Endodermal cell (in vitro differentiated cells): Measurements from ENCODE around the gene FAT3. TPM values are rescaled to one million over a fixed set of nuclear protein-coding genes. Genes with fewer than 3 reads are reported as not detected.

ENCODE experiments used
- DNase-seq: peaks from one replicate; pipeline ENCODE4 v3.0.0-alpha.2; 2017
- H3K27ac ChIP-seq: 2 replicates; pipeline ENCODE4 v1.5.1; 2013; ENCODE audit warnings: mild to moderate bottlenecking, low read depth, low read length, moderate library complexity
- H3K27me3 ChIP-seq: 2 replicates; pipeline ENCODE4 v1.6.1; 2013; ENCODE audit warnings: mild to moderate bottlenecking, low read length, moderate library complexity; ENCODE audit not compliant: insufficient read depth, control insufficient read depth, poor library complexity, severe bottlenecking
- H3K36me3 ChIP-seq: 2 replicates; pipeline ENCODE4 v1.7.0; 2013; ENCODE audit warnings: mild to moderate bottlenecking, low read length, moderate library complexity; ENCODE audit not compliant: control insufficient read depth, insufficient read depth
- H3K4me1 ChIP-seq: one replicate; pipeline ENCODE4 v1.7.0; 2013; ENCODE audit warnings: low read length; ENCODE audit not compliant: control insufficient read depth, insufficient read depth
- H3K4me3 ChIP-seq: 2 replicates; pipeline ENCODE4 v1.5.1; 2013; ENCODE audit warnings: mild to moderate bottlenecking, low read length, moderate library complexity
- H3K9ac ChIP-seq: 2 replicates; pipeline ENCODE4 v1.6.1; 2013; ENCODE audit warnings: mild to moderate bottlenecking, low read length, moderate library complexity; ENCODE audit not compliant: poor library complexity, severe bottlenecking; ENCODE audit errors: extremely low read depth
- H3K9me3 ChIP-seq: 2 replicates; pipeline ENCODE4 v1.6.1; 2013; ENCODE audit warnings: mild to moderate bottlenecking, low read length, moderate library complexity; ENCODE audit not compliant: control insufficient read depth
- H3K27ac Mint-ChIP-seq: 2 replicates; pipeline ENCODE4 v1.8.0; 2020; ENCODE audit warnings: mixed read lengths
- H3K27me3 Mint-ChIP-seq: 2 replicates; pipeline ENCODE4 v1.8.0; 2021; ENCODE audit warnings: mild to moderate bottlenecking, mixed read lengths; ENCODE audit not compliant: insufficient read depth
- H3K36me3 Mint-ChIP-seq: 2 replicates; pipeline ENCODE4 v1.8.0; 2020; ENCODE audit warnings: low read depth, mixed read lengths
- H3K4me1 Mint-ChIP-seq: 2 replicates; pipeline ENCODE4 v1.8.0; 2020; ENCODE audit warnings: mixed read lengths
- H3K4me3 Mint-ChIP-seq: 2 replicates; pipeline ENCODE4 v1.8.0; 2020; ENCODE audit warnings: mild to moderate bottlenecking, moderate library complexity, mixed read lengths
- H3K9me3 Mint-ChIP-seq: 2 replicates; pipeline ENCODE4 v1.8.0; 2020; ENCODE audit warnings: mild to moderate bottlenecking, mixed read lengths
- WGBS, 2 experiments: methylation state at CpG; one replicate each; pipeline versions ENCODE4 v1.1.5 to v1.1.7; 2013; ENCODE audit warnings: missing lambda C conversion rate in 2 of 2, mixed read lengths in 1 of 2; ENCODE audit not compliant: insufficient coverage in 1 of 2, insufficient read length in 1 of 2; 5-methylcytosine and 5-hydroxymethylcytosine counted together
- total RNA-seq, 2 donors: library from RNA; stranded (reverse); fragmentation: NEBNext Ultra II Directional in 1 of 2; extraction: Animal tissue kit (Norgen Biotek cat#: 25700) in 1 of 2; gene quantifications; 2 replicates in 1 of 2; 3 replicates in 1 of 2; pipeline ENCODE4 v1.2.1, GENCODE V29; 2021
- TF ChIP-seq, protein P1 (sequence below): fragments of 200-600 bp; sonication (generic); conservative IDR thresholded peaks from 2 replicates; pipeline ENCODE4 v1.5.0; 2021; ENCODE audit warnings: antibody characterized with exemption, mild to moderate bottlenecking

Gene FAT3
- total RNA-seq, 2 donors from 2014 or later: 11.6 to 24.9 TPM

DNA sequence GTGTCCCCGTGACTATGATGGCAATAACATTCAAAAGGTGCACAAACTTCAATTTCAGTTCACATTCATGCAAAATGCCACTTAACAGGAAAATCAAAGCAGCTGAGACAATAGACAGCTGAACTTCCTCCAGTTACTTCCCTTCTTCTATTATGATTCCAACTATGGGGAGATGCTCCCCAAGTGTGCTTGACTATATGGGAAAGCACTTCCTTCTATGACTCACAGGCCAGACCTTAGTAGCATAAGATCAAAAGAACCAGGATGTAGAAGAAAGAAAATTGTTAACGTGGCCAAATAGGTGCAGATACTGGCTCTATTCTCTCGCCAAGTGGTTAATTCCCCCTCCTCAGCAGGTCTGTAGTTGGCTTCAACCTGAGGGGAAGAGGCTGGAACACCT, 7.8 kb upstream of the FAT3 start:
- TF ChIP-seq, protein P1, sequence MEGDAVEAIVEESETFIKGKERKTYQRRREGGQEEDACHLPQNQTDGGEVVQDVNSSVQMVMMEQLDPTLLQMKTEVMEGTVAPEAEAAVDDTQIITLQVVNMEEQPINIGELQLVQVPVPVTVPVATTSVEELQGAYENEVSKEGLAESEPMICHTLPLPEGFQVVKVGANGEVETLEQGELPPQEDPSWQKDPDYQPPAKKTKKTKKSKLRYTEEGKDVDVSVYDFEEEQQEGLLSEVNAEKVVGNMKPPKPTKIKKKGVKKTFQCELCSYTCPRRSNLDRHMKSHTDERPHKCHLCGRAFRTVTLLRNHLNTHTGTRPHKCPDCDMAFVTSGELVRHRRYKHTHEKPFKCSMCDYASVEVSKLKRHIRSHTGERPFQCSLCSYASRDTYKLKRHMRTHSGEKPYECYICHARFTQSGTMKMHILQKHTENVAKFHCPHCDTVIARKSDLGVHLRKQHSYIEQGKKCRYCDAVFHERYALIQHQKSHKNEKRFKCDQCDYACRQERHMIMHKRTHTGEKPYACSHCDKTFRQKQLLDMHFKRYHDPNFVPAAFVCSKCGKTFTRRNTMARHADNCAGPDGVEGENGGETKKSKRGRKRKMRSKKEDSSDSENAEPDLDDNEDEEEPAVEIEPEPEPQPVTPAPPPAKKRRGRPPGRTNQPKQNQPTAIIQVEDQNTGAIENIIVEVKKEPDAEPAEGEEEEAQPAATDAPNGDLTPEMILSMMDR: no peak
- Histone ChIP-seq H3K9me3 (peaks cover 15% of the 10 kb centered on the region), H3K4me1 (no peaks in the 10 kb centered on the region), H3K27ac (no peak overlapping the region), H3K27me3 (no peaks in the 10 kb centered on the region), H3K9ac (no peak overlapping the region), H3K4me3 (no peak overlapping the region), H3K36me3 (no peaks in the 10 kb centered on the region)
- Mint-ChIP-seq H3K36me3 (no peaks in the 10 kb centered on the region), H3K9me3 (peaks cover 8% of the 10 kb centered on the region), H3K4me3 (no peak overlapping the region), H3K27ac (no peak overlapping the region), H3K4me1 (peaks cover 15% of the 10 kb centered on the region), H3K27me3 (no peaks in the 10 kb centered on the region)
- no peak for DNase-seq
- WGBS, 2 experiments: 69 to 89% methylated on average over 3 of the region's 3 CpGs

DNA sequence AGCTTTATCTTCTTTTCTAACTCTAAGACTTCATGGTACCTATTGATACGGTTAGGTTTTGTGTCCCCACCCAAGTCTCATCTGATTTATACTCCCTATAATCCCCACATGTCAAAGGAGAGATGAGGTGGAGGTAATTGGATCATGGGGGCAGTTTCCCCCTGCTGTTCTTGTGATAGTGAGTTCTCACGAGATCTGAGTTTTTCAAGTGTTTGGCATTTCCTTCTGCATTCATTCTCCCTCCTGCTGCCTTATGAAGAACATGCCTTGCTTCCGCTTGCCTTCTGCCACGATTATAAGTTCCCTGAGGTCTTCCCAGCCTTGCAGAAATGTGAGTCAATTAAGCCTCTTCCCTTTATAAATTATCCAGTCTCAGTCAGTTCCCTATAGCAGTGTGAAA, 5.1 kb upstream of the FAT3 start:
- Histone ChIP-seq H3K9me3 (peaks cover 15% of the 10 kb centered on the region), H3K9ac (no peak overlapping the region), H3K4me3 (no peak overlapping the region), H3K27ac (no peak overlapping the region), H3K36me3 (no peaks in the 10 kb centered on the region), H3K27me3 (peaks cover 23% of the 10 kb centered on the region), H3K4me1 (no peaks in the 10 kb centered on the region)
- no peak for DNase-seq
- Mint-ChIP-seq H3K27ac (no peak overlapping the region), H3K4me3 (no peak overlapping the region), H3K9me3 (peaks cover 8% of the 10 kb centered on the region), H3K36me3 (no peaks in the 10 kb centered on the region), H3K27me3 (peaks cover 24% of the 10 kb centered on the region), H3K4me1 (peaks cover 24% of the 10 kb centered on the region)
- 40 to 47% methylated on average over 3 of the region's 4 CpGs for WGBS, 2 experiments
- TF ChIP-seq, protein P1: no peak

DNA sequence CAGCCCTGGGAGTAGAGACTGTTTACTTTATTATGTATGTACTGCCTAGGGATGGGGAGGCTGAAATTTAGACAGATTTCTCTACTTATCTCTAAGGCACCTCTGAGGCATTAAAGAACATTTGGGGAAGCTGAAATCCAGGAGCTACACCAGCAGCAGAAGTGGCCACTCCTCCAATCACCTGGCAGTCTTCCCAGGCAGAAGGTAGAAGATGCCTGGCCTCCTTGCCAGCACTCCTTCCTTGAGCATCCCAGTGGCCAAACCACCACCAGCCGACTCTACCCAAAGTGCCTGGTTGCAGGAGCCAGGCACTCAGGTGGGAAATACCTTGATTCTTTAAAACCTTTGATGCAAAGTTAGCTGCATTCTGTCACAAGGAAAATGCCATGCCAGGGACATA, 1.9 kb upstream of the FAT3 start:
- peak; percentile 60 for DNase-seq
- no peaks in the 10 kb centered on the region for H3K36me3 Mint-ChIP-seq
- no peak overlapping the region for H3K27ac ChIP-seq
- H3K4me1 ChIP-seq: no peaks in the 10 kb centered on the region
- peaks cover 27% of the 10 kb centered on the region for H3K4me1 Mint-ChIP-seq
- TF ChIP-seq, protein P1: no peak
- H3K27me3 ChIP-seq: peaks cover 23% of the 10 kb centered on the region
- H3K36me3 ChIP-seq: no peaks in the 10 kb centered on the region
- H3K9me3 Mint-ChIP-seq: peaks cover 8% of the 10 kb centered on the region
- H3K9ac ChIP-seq: no peak overlapping the region
- H3K9me3 ChIP-seq: peaks cover 15% of the 10 kb centered on the region
- no peak overlapping the region for H3K4me3 Mint-ChIP-seq
- peaks cover 33% of the 10 kb centered on the region for H3K27me3 Mint-ChIP-seq
- H3K27ac Mint-ChIP-seq: no peak overlapping the region
- no peak overlapping the region for H3K4me3 ChIP-seq
- 91% methylated on average over 1 of the region's 1 CpG; no CpG with 5 or more reads in 1 of the 2 experiments for WGBS, 2 experiments
